Measurements from ENCODE around the gene RFX3. TPM values are rescaled to one million over a fixed set of nuclear protein-coding genes. Genes with fewer than 3 reads are reported as not detected.

Gene RFX3
- total RNA-seq, 1 experiment from 2014 or later = 5.7 TPM

DNA sequence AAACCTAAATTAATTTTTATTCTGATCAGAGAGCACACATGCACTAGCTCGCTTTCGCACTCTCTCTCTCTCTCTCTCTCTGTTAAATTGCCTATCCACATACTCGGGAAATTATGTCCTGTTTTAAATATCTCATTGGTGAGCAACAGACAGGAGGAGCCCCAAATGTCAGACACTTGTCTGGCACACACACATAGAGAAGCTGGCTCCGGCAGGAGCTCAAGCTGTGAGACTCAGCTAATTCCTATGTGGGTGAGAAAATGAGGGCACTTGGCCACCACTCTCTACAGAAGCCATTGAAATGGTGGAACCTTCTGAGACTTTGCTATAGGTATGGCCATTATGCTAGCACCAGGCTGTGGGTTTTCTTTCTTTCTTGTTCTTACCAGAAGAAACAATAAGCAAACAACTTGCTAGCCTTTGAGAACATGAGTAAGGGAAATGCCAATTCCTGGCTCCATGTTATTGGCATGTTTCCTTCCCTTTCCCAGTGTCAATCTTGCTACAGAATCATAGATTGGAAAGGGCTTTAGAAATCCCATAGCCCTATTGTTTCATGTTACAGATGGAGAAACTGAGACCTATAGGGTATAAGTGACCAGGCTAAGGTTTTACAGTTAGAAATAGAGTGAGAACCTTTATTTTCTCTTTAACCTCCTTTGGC is 9.0 kb downstream of the RFX3 start:
- Histone ChIP-seq H3K27ac (ENCODE audit: low read length) (no peak overlapping the region), H3K4me1 (ENCODE audit: control insufficient read depth, insufficient read depth, low read length) (no peaks in the 10 kb centered on the region; the same call in 1 of the 2 replicates), H3K9me3 (ENCODE audit: control insufficient read depth, insufficient read depth, low read depth, low read length) (no peaks in the 10 kb centered on the region), H3K27me3 (ENCODE audit: control insufficient read depth, insufficient read depth, low read length) (no peaks in the 10 kb centered on the region), H3K36me3 (ENCODE audit: control insufficient read depth, insufficient read depth, low read length) (no peaks in the 10 kb centered on the region), H3K4me3 (ENCODE audit: low read depth in 2 of 2, low read length in 2 of 2) (no peak overlapping the region)
- no TSS peak for BruUV-seq (replicated peaks)
- POLR2A ChIA-PET = no interaction called here
- CTCF ChIA-PET = no interaction called here
- intact Hi-C loops (cut with micrococcal nuclease; ENCODE audit: unreplicated experiment) (no loop called here), in situ Hi-C loops (cut with HindIII; ENCODE audit: low pct_unique_long_range_greater_than_20kb, low sequenced_read_pairs) (no loop called here)
- ATAC-seq = no peak
- no peak for DNase-seq (ENCODE audit: low read depth, low spot score)
- TF ChIP-seq, protein P1, sequence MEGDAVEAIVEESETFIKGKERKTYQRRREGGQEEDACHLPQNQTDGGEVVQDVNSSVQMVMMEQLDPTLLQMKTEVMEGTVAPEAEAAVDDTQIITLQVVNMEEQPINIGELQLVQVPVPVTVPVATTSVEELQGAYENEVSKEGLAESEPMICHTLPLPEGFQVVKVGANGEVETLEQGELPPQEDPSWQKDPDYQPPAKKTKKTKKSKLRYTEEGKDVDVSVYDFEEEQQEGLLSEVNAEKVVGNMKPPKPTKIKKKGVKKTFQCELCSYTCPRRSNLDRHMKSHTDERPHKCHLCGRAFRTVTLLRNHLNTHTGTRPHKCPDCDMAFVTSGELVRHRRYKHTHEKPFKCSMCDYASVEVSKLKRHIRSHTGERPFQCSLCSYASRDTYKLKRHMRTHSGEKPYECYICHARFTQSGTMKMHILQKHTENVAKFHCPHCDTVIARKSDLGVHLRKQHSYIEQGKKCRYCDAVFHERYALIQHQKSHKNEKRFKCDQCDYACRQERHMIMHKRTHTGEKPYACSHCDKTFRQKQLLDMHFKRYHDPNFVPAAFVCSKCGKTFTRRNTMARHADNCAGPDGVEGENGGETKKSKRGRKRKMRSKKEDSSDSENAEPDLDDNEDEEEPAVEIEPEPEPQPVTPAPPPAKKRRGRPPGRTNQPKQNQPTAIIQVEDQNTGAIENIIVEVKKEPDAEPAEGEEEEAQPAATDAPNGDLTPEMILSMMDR (IDR thresholded peaks at IDR 0.05) = no peak
- TF ChIP-seq, protein P2, sequence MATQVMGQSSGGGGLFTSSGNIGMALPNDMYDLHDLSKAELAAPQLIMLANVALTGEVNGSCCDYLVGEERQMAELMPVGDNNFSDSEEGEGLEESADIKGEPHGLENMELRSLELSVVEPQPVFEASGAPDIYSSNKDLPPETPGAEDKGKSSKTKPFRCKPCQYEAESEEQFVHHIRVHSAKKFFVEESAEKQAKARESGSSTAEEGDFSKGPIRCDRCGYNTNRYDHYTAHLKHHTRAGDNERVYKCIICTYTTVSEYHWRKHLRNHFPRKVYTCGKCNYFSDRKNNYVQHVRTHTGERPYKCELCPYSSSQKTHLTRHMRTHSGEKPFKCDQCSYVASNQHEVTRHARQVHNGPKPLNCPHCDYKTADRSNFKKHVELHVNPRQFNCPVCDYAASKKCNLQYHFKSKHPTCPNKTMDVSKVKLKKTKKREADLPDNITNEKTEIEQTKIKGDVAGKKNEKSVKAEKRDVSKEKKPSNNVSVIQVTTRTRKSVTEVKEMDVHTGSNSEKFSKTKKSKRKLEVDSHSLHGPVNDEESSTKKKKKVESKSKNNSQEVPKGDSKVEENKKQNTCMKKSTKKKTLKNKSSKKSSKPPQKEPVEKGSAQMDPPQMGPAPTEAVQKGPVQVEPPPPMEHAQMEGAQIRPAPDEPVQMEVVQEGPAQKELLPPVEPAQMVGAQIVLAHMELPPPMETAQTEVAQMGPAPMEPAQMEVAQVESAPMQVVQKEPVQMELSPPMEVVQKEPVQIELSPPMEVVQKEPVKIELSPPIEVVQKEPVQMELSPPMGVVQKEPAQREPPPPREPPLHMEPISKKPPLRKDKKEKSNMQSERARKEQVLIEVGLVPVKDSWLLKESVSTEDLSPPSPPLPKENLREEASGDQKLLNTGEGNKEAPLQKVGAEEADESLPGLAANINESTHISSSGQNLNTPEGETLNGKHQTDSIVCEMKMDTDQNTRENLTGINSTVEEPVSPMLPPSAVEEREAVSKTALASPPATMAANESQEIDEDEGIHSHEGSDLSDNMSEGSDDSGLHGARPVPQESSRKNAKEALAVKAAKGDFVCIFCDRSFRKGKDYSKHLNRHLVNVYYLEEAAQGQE (IDR thresholded peaks at IDR 0.05; ENCODE audit: insufficient read depth in 1 of 2, low read depth in 2 of 2, low read length in 1 of 2) = no peak
- TF ChIP-seq SIN3A (IDR thresholded peaks at IDR 0.05; ENCODE audit: borderline replicate concordance, insufficient read depth, low read depth, low read length) (no peak), TCF7L2 (IDR thresholded peaks at IDR 0.05; ENCODE audit: low read depth, low read length) (no peak), POLR2AphosphoS5 (IDR thresholded peaks at IDR 0.05; ENCODE audit: low read depth, low read length) (no peak)

DNA sequence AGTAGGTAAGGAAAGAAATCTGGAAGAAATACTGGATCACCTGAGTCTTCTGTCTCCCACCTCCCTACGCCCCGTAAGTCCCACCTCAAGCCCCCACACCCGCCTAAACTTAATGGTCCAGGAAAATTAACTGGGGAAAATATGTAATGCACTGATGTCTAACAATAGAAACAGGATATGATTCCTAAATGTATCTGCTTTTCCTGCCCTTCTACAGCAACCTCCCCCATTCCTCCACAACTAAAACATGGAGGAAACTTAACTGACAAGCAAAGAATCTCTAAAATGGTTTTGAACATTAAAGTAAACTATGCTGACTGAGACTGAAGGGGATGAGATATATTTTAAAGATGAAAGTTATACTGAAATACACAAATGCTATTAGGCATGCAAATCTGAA is 10.4 kb downstream of the RFX3 start:
- no peaks in the 10 kb centered on the region for H3K27me3 ChIP-seq (ENCODE audit: control insufficient read depth, insufficient read depth, low read length)
- H3K27ac ChIP-seq (ENCODE audit: low read length) = no peak overlapping the region
- TF ChIP-seq, protein P1 (IDR thresholded peaks at IDR 0.05) = no peak
- TF ChIP-seq SIN3A (IDR thresholded peaks at IDR 0.05; ENCODE audit: borderline replicate concordance, insufficient read depth, low read depth, low read length) (no peak), POLR2AphosphoS5 (IDR thresholded peaks at IDR 0.05; ENCODE audit: low read depth, low read length) (no peak), TCF7L2 (IDR thresholded peaks at IDR 0.05; ENCODE audit: low read depth, low read length) (no peak)
- TF ChIP-seq, protein P2 (IDR thresholded peaks at IDR 0.05; ENCODE audit: insufficient read depth in 1 of 2, low read depth in 2 of 2, low read length in 1 of 2) = no peak
- H3K9me3 ChIP-seq (ENCODE audit: control insufficient read depth, insufficient read depth, low read depth, low read length) = no peaks in the 10 kb centered on the region
- POLR2A ChIA-PET = no interaction called here
- CTCF ChIA-PET = no interaction called here
- intact Hi-C loops (cut with micrococcal nuclease; ENCODE audit: unreplicated experiment) = no loop called here
- BruUV-seq (replicated peaks) = no TSS peak
- no peaks in the 10 kb centered on the region for H3K36me3 ChIP-seq (ENCODE audit: control insufficient read depth, insufficient read depth, low read length)
- ATAC-seq (no peak), DNase-seq (ENCODE audit: low read depth, low spot score) (no peak)
- H3K4me3 ChIP-seq (ENCODE audit: low read depth in 2 of 2, low read length in 2 of 2) = no peak overlapping the region
- no peaks in the 10 kb centered on the region; the same call in 1 of the 2 replicates for H3K4me1 ChIP-seq (ENCODE audit: control insufficient read depth, insufficient read depth, low read length)
- in situ Hi-C loops (cut with HindIII; ENCODE audit: low pct_unique_long_range_greater_than_20kb, low sequenced_read_pairs) = no loop called here

Data from Panc1 (cell line).